GM12873 (cell line): ENCODE results near the gene PXMP4.

ENCODE experiments used
- CTCF ChIP-seq: IDR thresholded peaks from 2 replicates; pipeline ENCODE4 v1.5.1; 2012; ENCODE audit warnings: low read depth, mild to moderate bottlenecking, moderate library complexity, low read length, control low read depth; ENCODE audit not compliant: insufficient read depth; ENCODE audit errors: missing control alignments

Gene PXMP4

GRCh38 chr20:33744181-33744580 is 24.1 kb upstream of the PXMP4 start:
- TF ChIP-seq CTCF, result no peak

- no peak for TF ChIP-seq CTCF
These were observed 20.1 kb upstream of the PXMP4 start for GRCh38 chr20:33740189-33740588.

- TF ChIP-seq CTCF, result no peak
These were observed 19.4 kb upstream of the PXMP4 start for GRCh38 chr20:33739493-33739892.

GRCh38 chr20:33736962-33737361 is 16.9 kb upstream of the PXMP4 start:
- no peak for TF ChIP-seq CTCF

- no peak for TF ChIP-seq CTCF
These were observed 13.8 kb upstream of the PXMP4 start for GRCh38 chr20:33733654-33734576.

- peak; percentile 31 for TF ChIP-seq CTCF
These were observed 12.3 kb upstream of the PXMP4 start for GRCh38 chr20:33732166-33732970.

- peak; percentile 78 for TF ChIP-seq CTCF
These were observed 11.6 kb upstream of the PXMP4 start, which contains the start of gene ZNF341 for GRCh38 chr20:33731693-33732165. Gene ZNF341, plus strand, starts transcription at chr20:33731996. Its CDS starts 26 bp downstream, at chr20:33732022.
